Spleen (tissue), 11 donors: Measurements from ENCODE around the gene GLT8D1. TPM values are rescaled to one million over a fixed set of nuclear protein-coding genes. Genes with fewer than 3 reads are reported as not detected.

Source experiments
- DNase-seq: peaks from one replicate; pipeline ENCODE4 v3.0.0-alpha.2; 2020
- H3K27ac ChIP-seq, 8 donors: fragments of 200-600 bp; sonication (generic) in 7 of 8; 1 replicate in 4 of 8; 2 replicates in 4 of 8; pipeline versions ENCODE4 v1.5.0 to v1.8.0; 2016 to 2021; ENCODE audit warnings: inconsistent platforms in 4 of 8, mild to moderate bottlenecking in 4 of 8, moderate library complexity in 1 of 8
- H3K27me3 ChIP-seq, 7 donors: fragments of 200-600 bp; sonication (generic) in 6 of 7; replicated peaks in 1 of 7; 1 replicate in 4 of 7; 2 replicates in 3 of 7; pipeline versions ENCODE4 v1.5.0 to v1.8.0; 2016 to 2021; ENCODE audit warnings: inconsistent platforms in 3 of 7, mild to moderate bottlenecking in 1 of 7
- H3K36me3 ChIP-seq, 6 donors: fragments of 200-600 bp; sonication (generic) in 5 of 6; 1 replicate in 4 of 6; 2 replicates in 2 of 6; pipeline versions ENCODE4 v1.5.0 to v1.8.0; 2016 to 2021; ENCODE audit warnings: inconsistent platforms in 2 of 6
- H3K4me1 ChIP-seq, 6 donors: fragments of 200-600 bp; sonication (generic) in 5 of 6; 1 replicate in 3 of 6; 2 replicates in 3 of 6; pipeline versions ENCODE4 v1.5.0 to v1.8.0; 2016 to 2021; ENCODE audit warnings: inconsistent platforms in 3 of 6
- H3K4me3 ChIP-seq, 8 donors: fragments of 200-600 bp; sonication (generic) in 7 of 8; 1 replicate in 4 of 8; 2 replicates in 4 of 8; pipeline versions ENCODE4 v1.5.0 to v1.8.0; 2016 to 2021; ENCODE audit warnings: inconsistent platforms in 4 of 8, mild to moderate bottlenecking in 4 of 8, moderate library complexity in 2 of 8
- H3K9me3 ChIP-seq, 8 donors: fragments of 200-600 bp; sonication (generic) in 7 of 8; 1 replicate in 4 of 8; 2 replicates in 4 of 8; pipeline versions ENCODE4 v1.5.0 to v1.8.0; 2016 to 2021; ENCODE audit warnings: inconsistent platforms in 4 of 8
- CTCF ChIP-seq, 11 experiments: fragments of 200-600 bp in 7 of 11; fragments of 450-650 bp in 4 of 11; sonication (generic) in 4 of 11; IDR thresholded peaks in 8 of 11; conservative IDR thresholded peaks in 3 of 11; 1 replicate in 7 of 11; 2 replicates in 4 of 11; pipeline versions ENCODE4 v1.4.0 to v1.8.0; 2016 to 2021; ENCODE audit warnings: antibody characterized with exemption in 11 of 11, inconsistent platforms in 4 of 11, mild to moderate bottlenecking in 1 of 11
- POLR2A ChIP-seq, 3 donors: fragments of 450-650 bp; IDR thresholded peaks; one replicate each; pipeline ENCODE4 v1.5.1; 2017; ENCODE audit warnings: antibody characterized with exemption in 3 of 3, mild to moderate bottlenecking in 1 of 3
- POLR2AphosphoS5 ChIP-seq, 3 donors: sonication (generic); formaldehyde crosslinking; IDR thresholded peaks; one replicate each; pipeline ENCODE4 v1.5.1; 2017; ENCODE audit warnings: antibody characterized with exemption in 3 of 3
- WGBS, 5 donors: extraction: QIAGEN DNeasy Blood & Tissue Kit in 3 of 5; methylation state at CpG; one replicate each; pipeline versions ENCODE4 v1.1.5 to v1.1.7; 2013 to 2018; 5-methylcytosine and 5-hydroxymethylcytosine counted together
- intact Hi-C: fragments of 100-400 bp; cut with DNase I; formaldehyde crosslinking; loops from one replicate; pipeline ENCODE4 v1.15.0; 2023; ENCODE audit warnings: low total_unique reads
- polyA plus RNA-seq, 3 donors: library from polyadenylated mRNA; stranded (reverse); fragments of 200-250 nt; gene quantifications; one replicate each; pipeline ENCODE4 v1.2.1, GENCODE V29; 2013
- total RNA-seq, 7 donors: library from RNA; depleted of rRNA in 3 of 7; stranded (reverse); fragments of >200 nt in 3 of 7; fragmentation: NEBNext Ultra II Directional in 4 of 7; extraction: Animal tissue kit (Norgen Biotek cat#: 25700) in 4 of 7; gene quantifications; one replicate each; pipeline versions ENCODE4 v1.1.0 to v1.2.1, GENCODE V29; 2016 to 2021
- donor health status: healthy with polysubstance abuse.
- donor health status: DM: no; HTN: no; CAD: no; lungs with moderate emphysema.
- donor health status: DM: no; HTN: no; CAD: no.
- donor health status: Bipolar disorder and iron deficiency.
- donor health status: healthy.
- donor health status: DM: no; HTN: no; CAD: no.
- donor health status: DM: yes; HTN: yes; CAD: no.

Gene GLT8D1
- total and polyA plus RNA-seq, 10 donors, result 21.8 to 53.9 (median 30.9) TPM

DNA sequence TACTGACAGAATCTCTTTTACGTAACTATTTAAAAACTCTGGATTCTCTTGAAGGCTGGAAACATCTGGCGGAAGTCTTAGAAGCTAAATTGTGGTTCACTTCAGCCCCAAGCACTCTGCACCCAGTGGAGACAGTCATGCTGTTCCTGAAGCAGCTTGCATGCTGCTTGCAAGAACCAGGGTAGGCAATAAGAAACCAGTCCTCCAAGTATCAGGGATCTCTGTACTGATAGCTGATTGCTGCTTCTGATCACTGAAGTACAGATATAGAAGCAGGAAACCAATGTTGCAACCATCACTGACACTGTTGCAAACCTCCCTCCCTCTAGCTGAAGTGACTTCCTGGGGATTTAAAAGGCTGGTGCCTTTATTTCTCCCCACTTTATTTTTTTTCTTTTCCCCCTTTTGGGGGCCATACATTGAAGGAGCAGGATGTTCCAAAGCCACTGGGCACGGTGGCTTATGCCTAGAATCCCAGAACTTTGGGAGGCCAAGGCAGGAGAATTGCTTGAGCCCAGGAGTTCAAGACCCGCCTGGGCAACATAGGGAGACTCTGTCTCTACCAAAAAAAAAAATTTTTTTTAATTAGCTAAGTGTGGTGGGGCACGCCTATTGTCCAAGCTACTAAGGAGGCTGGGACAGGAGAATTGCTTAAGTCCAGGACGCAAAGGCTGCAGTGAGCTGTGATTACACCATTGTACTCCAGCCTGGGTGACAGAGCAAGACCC, 15.6 kb upstream of the GLT8D1 start:
- 44 to 71% (median 51%) methylated on average over 6 of the region's 6 CpGs for WGBS, 5 donors
- intact Hi-C loops, result no loop called here
- TF ChIP-seq POLR2AphosphoS5 (IDR thresholded peaks at IDR 0.05), result no peak
- TF ChIP-seq CTCF (IDR thresholded peaks at IDR 0.05 in 8 of 11, conservative IDR thresholded peaks at IDR 0.05 in 3 of 11), result no peak
- no peak for TF ChIP-seq POLR2A (IDR thresholded peaks at IDR 0.05)
- no peak for DNase-seq
- peaks cover 0 to 29% (median 3%) of the 10 kb centered on the region in 6 donors for H3K36me3 ChIP-seq
- H3K4me1 ChIP-seq, result peaks cover 0 to 31% (median 19%) of the 10 kb centered on the region in 6 donors
- no peaks in the 10 kb centered on the region for H3K27me3 ChIP-seq
- H3K9me3 ChIP-seq, result peaks cover 0 to 18% (median 10%) of the 10 kb centered on the region in 8 donors
- H3K4me3 ChIP-seq, result peak overlapping the region in 1 of 8 donors; percentile 17
- H3K27ac ChIP-seq, result peak overlapping the region in 7 of 8 donors; percentile 35 to 80 (median 65)

DNA sequence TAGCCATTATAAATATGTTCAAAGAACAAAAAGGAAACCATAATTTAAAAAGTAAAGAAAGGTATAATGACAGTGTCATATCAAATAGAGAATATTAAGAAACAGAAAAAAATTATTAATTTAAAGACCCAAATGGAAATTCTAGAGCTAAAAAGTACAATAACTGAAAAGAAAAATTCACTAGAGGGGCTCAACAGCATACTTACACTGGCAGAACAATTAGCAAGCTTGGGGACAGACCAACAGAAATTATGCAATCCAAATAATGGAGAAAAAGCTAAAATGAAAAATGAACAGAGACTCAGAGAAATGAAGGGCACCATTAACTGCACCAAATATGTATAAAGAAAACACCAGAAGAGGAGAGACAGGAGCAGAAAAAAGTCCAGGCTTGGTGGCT, 14.0 kb upstream of the GLT8D1 start:
- Histone ChIP-seq H3K4me1 (peaks cover 0 to 31% (median 19%) of the 10 kb centered on the region in 6 donors), H3K9me3 (peaks cover 0 to 18% (median 10%) of the 10 kb centered on the region in 8 donors), H3K4me3 (no peak overlapping the region), H3K27ac (peak overlapping the region in 2 of 8 donors; percentile 65 to 71), H3K36me3 (peaks cover 0 to 29% (median 3%) of the 10 kb centered on the region in 6 donors), H3K27me3 (no peaks in the 10 kb centered on the region)
- intact Hi-C loops, result no loop called here
- DNase-seq, result no peak
- TF ChIP-seq POLR2AphosphoS5 (IDR thresholded peaks at IDR 0.05), result no peak
- no peak for TF ChIP-seq POLR2A (IDR thresholded peaks at IDR 0.05)

- Histone ChIP-seq H3K4me1 (peaks cover 0 to 17% (median 9%) of the 10 kb centered on the region in 6 donors), H3K9me3 (peaks cover 0 to 18% (median 10%) of the 10 kb centered on the region in 8 donors), H3K27me3 (no peaks in the 10 kb centered on the region), H3K27ac (no peak overlapping the region), H3K4me3 (no peak overlapping the region), H3K36me3 (peaks cover 0 to 36% (median 3%) of the 10 kb centered on the region in 6 donors)
- no peak for DNase-seq
- TF ChIP-seq POLR2AphosphoS5 (IDR thresholded peaks at IDR 0.05), result no peak
- TF ChIP-seq POLR2A (IDR thresholded peaks at IDR 0.05), result no peak
- TF ChIP-seq CTCF (IDR thresholded peaks at IDR 0.05 in 8 of 11, conservative IDR thresholded peaks at IDR 0.05 in 3 of 11), result no peak
- WGBS, 5 donors, result 86 to 91% (median 91%) methylated on average over 11 of the region's 11 CpGs
- intact Hi-C loops, result no loop called here
Observed at GRCh38 chr3:52715714-52716305, 10.2 kb upstream of the GLT8D1 start.

DNA sequence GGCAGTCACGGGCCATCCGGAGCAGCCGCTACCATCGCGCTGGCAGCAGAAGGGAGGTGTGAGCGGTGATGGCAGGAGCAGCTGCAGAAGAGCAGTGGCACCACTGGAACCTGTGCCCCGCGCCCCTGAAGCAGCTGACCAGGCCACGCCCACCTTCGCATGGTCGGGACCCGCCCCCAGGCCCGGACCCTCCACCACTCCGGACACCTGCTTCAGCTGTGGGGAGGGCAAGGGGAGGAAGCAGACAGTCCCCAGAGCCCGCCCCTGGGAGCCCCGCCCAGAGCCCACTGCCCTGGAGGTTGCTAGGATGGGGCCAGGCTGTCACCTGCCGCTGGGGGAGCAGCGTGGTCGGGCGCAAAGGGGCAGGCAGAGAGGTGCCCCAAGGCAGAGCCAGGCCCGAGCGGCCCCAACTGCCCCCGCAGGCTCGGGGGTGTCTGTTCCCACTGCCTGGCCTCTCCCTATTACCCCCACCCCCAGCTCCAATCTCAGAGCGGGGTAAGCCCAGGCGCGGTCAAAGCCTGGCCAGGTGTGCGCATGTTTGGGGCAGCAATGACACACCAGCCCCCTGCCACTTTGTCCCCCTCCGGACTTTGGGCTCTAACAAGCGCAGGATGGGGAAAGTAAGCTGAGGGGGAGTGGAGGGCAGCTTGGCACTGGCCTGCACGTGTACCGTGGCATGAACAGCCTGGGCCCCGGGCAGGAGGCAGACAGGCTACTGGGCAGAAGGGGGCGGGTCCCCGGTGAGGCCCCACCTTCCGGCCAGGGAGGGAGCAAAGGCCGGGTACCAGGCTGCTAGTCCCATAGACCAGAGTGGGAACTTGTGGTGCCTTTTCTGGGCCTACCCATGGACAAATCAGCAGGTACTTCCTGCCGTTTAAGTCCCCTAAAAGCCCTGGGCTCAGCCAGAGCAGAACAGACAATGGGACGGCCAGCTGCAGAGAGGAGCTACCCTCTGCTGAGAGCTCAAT, 9.0 kb upstream of the GLT8D1 start:
- TF ChIP-seq POLR2AphosphoS5 (IDR thresholded peaks at IDR 0.05), result no peak
- no peak for TF ChIP-seq CTCF (IDR thresholded peaks at IDR 0.05 in 8 of 11, conservative IDR thresholded peaks at IDR 0.05 in 3 of 11)
- no peak for TF ChIP-seq POLR2A (IDR thresholded peaks at IDR 0.05)
- Histone ChIP-seq H3K4me3 (no peak overlapping the region), H3K4me1 (peaks cover 0 to 15% (median 1%) of the 10 kb centered on the region in 6 donors), H3K9me3 (peaks cover 0 to 9% (median 5%) of the 10 kb centered on the region in 8 donors), H3K27ac (no peak overlapping the region), H3K27me3 (no peaks in the 10 kb centered on the region), H3K36me3 (peaks cover 0 to 48% (median 3%) of the 10 kb centered on the region in 6 donors)
- no peak for DNase-seq
- intact Hi-C loops, result no loop called here
- 71 to 84% (median 81%) methylated on average over 26 to 39 of the region's 39 CpGs for WGBS, 5 donors
